RWPE2 (cell line): ENCODE data around the gene MGAT5B.

ENCODE experiments used
- ATAC-seq: fragments of 200-7000 bp; cut with Tn5 transposase; 3 replicates; pipeline ENCODE4 v1.9.1; 2021; ENCODE audit warnings: low read depth
- DNase-seq: peaks from one replicate; pipeline ENCODE4 v3.0.0-alpha.2; 2020; ENCODE audit warnings: low spot score
- H3K27ac ChIP-seq: fragments of 450-650 bp; 2 replicates; pipeline ENCODE4 v1.5.1; 2017; ENCODE audit warnings: mild to moderate bottlenecking; ENCODE audit not compliant: poor library complexity, severe bottlenecking
- H3K27me3 ChIP-seq: fragments of 250-450 bp; sonication (Bioruptor Pico); 2 replicates; pipeline ENCODE4 v1.5.1; 2021; ENCODE audit warnings: mild to moderate bottlenecking, moderate library complexity; ENCODE audit not compliant: insufficient read depth, poor library complexity, severe bottlenecking
- H3K36me3 ChIP-seq: fragments of 250-450 bp; sonication (Bioruptor Pico); 2 replicates; pipeline ENCODE4 v1.5.1; 2020; ENCODE audit warnings: low read depth, mild to moderate bottlenecking, moderate library complexity
- H3K4me1 ChIP-seq: fragments of 250-450 bp; sonication (Bioruptor Pico); 2 replicates; pipeline ENCODE4 v1.5.1; 2021; ENCODE audit warnings: mild to moderate bottlenecking, moderate library complexity; ENCODE audit not compliant: insufficient read depth, poor library complexity, severe bottlenecking
- H3K4me3 ChIP-seq: fragments of 250-450 bp; sonication (Bioruptor Pico); 2 replicates; pipeline ENCODE4 v1.5.1; 2021; ENCODE audit warnings: mild to moderate bottlenecking, moderate library complexity; ENCODE audit not compliant: severe bottlenecking
- H3K9me3 ChIP-seq: fragments of 250-450 bp; sonication (Bioruptor Pico); 2 replicates; pipeline ENCODE4 v1.5.1; 2021; ENCODE audit warnings: mild to moderate bottlenecking, moderate library complexity; ENCODE audit not compliant: severe bottlenecking
- TF ChIP-seq, protein P1 (sequence below): fragments of 450-650 bp; IDR thresholded peaks from one replicate; pipeline ENCODE4 v1.5.1; 2017; ENCODE audit warnings: mild to moderate bottlenecking, moderate library complexity; ENCODE audit not compliant: poor library complexity, severe bottlenecking

MGAT5B gene

DNA sequence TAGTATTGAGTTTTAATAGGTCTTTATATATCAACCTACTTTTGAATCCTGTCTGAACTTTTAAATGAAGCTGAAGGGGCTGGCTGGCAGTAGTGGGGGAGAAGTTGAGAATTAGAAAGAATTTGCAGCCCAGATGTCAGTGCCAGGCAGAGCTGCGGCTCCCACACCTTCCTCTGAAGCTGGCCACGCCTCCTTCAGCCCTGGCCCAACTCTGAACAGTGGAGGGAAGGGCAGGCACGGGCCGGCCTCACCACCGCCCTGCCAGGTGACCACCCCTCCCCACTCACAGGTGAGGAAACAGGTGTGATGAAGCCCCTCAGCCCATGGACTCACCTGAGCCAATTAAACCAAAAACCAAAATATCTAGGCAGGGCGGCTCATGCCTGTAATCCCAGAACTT lies 87.0 kb downstream of the MGAT5B start:
- ATAC-seq (no peak), DNase-seq (no peak)
- H3K4me3 ChIP-seq: no peak overlapping the region
- TF ChIP-seq, protein P1, sequence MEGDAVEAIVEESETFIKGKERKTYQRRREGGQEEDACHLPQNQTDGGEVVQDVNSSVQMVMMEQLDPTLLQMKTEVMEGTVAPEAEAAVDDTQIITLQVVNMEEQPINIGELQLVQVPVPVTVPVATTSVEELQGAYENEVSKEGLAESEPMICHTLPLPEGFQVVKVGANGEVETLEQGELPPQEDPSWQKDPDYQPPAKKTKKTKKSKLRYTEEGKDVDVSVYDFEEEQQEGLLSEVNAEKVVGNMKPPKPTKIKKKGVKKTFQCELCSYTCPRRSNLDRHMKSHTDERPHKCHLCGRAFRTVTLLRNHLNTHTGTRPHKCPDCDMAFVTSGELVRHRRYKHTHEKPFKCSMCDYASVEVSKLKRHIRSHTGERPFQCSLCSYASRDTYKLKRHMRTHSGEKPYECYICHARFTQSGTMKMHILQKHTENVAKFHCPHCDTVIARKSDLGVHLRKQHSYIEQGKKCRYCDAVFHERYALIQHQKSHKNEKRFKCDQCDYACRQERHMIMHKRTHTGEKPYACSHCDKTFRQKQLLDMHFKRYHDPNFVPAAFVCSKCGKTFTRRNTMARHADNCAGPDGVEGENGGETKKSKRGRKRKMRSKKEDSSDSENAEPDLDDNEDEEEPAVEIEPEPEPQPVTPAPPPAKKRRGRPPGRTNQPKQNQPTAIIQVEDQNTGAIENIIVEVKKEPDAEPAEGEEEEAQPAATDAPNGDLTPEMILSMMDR: no peak
- peaks cover 7% of the 10 kb centered on the region for H3K27me3 ChIP-seq
- no peaks in the 10 kb centered on the region for H3K36me3 ChIP-seq
- H3K27ac ChIP-seq: no peak overlapping the region
- H3K9me3 ChIP-seq: no peaks in the 10 kb centered on the region
- H3K4me1 ChIP-seq: no peaks in the 10 kb centered on the region

DNA sequence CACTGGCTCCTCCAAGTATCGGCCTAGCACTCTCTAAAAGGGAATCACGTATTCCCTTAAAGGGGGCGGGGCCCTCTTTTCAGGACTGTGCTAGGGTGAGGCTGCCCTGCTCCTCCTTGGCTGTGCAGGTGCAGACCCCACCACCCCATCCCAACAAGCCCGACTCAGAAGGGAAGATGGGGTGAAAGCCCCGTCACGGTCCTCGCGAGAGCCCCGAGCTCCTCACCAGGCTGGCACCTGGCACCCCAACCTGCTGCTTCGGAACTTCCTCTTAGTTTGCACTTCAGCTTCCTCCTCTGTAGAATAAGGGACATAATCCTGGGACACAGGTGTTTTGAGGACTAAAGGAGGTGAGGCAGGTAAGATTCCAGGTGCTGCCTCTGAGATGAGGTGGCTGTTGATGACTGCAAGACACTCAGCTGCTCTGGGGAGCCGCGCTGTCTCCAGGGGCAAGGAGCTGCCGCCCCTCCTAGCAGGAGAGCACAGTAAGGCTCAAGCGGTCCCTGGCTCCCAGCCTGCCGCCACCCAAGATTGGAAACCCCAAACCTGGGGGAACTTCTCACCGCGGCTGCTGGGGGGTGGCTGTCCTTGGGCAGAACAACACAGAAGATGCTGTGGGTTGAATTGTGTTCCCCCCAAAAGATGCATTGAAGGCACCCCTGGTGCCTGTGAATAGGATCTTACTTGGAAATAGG lies 88.8 kb downstream of the MGAT5B start:
- peaks cover 7% of the 10 kb centered on the region for H3K27me3 ChIP-seq
- H3K9me3 ChIP-seq: no peaks in the 10 kb centered on the region
- ATAC-seq (no peak), DNase-seq (no peak)
- no peaks in the 10 kb centered on the region for H3K4me1 ChIP-seq
- no peaks in the 10 kb centered on the region for H3K36me3 ChIP-seq
- H3K4me3 ChIP-seq: no peak overlapping the region
- TF ChIP-seq, protein P1: no peak
- H3K27ac ChIP-seq: no peak overlapping the region

DNA sequence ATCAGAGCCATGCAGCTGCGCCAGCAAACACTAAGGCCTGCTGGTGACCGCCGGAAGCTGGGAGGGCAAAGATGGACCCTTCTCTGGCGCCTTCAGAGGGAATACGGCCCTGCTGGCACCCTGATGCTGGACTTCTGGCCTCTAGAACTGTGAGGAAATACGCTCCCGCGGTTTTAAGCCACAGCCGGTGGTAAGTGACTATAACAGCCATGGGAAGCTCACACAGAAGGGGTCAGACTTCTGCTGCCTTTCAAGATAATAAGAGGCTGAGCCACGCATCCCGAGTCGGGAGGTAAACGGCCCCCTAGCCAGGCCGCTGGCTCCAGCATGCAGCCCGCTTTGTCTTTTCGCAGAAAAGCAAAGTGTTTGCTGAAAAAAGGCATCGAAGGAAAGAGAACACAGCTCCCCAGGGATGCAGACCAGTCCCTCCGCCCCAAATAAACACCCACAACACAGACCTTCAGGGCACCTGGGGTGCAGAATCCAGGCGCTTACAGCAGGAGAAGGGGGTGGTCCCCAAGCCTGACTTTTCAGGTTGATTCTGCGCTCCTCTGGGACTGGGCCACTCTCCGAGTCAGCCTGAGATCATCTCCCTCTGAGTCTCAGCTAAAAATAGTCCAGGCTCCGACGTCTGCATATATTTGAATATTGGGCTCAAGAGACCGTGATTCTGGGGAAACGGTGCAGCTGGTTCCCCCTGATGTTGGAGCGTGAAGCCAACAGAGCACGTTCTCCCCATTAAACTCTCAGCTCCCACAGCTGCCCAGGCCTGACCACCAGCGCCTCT lies 89.7 kb downstream of the MGAT5B start:
- Histone ChIP-seq H3K9me3 (no peaks in the 10 kb centered on the region), H3K27me3 (peaks cover 7% of the 10 kb centered on the region), H3K4me3 (no peak overlapping the region), H3K27ac (no peak overlapping the region), H3K4me1 (no peaks in the 10 kb centered on the region), H3K36me3 (no peaks in the 10 kb centered on the region)
- ATAC-seq: no peak
- DNase-seq: no peak
- TF ChIP-seq, protein P1: no peak

DNA sequence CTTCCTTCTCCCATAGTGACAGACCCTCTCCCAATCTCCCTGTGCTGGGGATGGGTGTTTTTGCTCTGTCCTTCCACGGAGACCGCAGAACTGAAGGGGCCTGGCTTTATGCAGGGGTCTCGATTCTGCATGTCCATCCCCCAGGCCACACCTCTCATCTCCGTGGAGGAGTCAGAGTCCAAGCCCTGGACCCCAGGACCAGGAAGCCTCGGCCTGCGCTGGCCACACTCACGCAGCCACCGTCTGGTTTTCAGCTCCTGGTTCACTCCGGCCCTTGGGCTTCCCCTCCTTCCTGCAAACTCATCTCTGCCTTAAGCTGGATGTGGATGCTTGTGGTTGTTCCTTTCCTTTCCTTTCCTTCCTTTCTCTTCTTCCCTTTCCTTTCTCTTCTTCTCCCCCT lies 90.8 kb downstream of the MGAT5B start:
- DNase-seq (no peak), ATAC-seq (no peak)
- H3K4me3 ChIP-seq: no peak overlapping the region
- no peaks in the 10 kb centered on the region for H3K36me3 ChIP-seq
- H3K27ac ChIP-seq: no peak overlapping the region
- TF ChIP-seq, protein P1: no peak
- H3K4me1 ChIP-seq: no peaks in the 10 kb centered on the region
- H3K9me3 ChIP-seq: no peaks in the 10 kb centered on the region
- peaks cover 7% of the 10 kb centered on the region for H3K27me3 ChIP-seq

DNA sequence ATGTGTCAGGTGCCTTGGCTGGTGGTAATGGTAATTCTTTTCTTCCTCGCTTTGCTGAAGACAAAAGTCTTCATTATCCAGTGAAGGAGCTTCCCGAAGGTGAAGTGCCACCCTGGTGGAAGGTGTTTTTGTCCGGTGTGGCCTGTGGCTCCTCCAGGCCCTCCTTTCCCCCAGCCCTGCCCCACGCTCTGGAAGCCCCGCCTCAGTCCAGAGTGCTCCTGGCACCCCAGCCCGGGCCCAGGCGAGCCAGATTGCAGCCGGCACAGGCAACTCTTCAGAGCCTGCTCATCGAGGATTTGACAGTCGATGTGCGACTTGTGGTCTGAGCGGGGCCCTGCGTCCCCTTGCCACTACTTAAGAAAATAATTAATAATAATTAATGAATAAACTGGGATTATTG lies 93.7 kb downstream of the MGAT5B start:
- Histone ChIP-seq H3K36me3 (no peaks in the 10 kb centered on the region), H3K27me3 (peaks cover 18% of the 10 kb centered on the region), H3K4me3 (no peak overlapping the region), H3K27ac (no peak overlapping the region), H3K9me3 (no peaks in the 10 kb centered on the region), H3K4me1 (no peaks in the 10 kb centered on the region)
- ATAC-seq (no peak), DNase-seq (no peak)
- TF ChIP-seq, protein P1: no peak
